SK-N-SH (cell line): ENCODE data around the gene ZNF576.

Source experiments
- CTCF ChIP-seq: fragments of 200-600 bp; sonication (generic); IDR thresholded peaks from 2 replicates; pipeline ENCODE4 v1.6.1; 2017; ENCODE audit warnings: antibody characterized with exemption, mild to moderate bottlenecking, moderate library complexity
- ELF1 ChIP-seq: IDR thresholded peaks from 2 replicates; pipeline ENCODE4 v1.4.0; 2012
- EP300 ChIP-seq, 2 experiments: IDR thresholded peaks; 2 replicates each; pipeline versions ENCODE4 v1.4.0 to v1.6.1; 2012; ENCODE audit warnings: borderline replicate concordance in 1 of 2, low read depth in 1 of 2, low read length in 1 of 2
- FOXJ3 ChIP-seq: sonication (generic); formaldehyde crosslinking; IDR thresholded peaks from 2 replicates; pipeline ENCODE4 v1.5.1; 2020; ENCODE audit warnings: mild to moderate bottlenecking, missing genetic modification reagents
- FOXM1 ChIP-seq: IDR thresholded peaks from 2 replicates; pipeline ENCODE4 v1.4.0; 2012; ENCODE audit warnings: low read depth, mild to moderate bottlenecking
- GABPA ChIP-seq: IDR thresholded peaks from 2 replicates; pipeline ENCODE4 v1.4.0; 2012; ENCODE audit warnings: low read depth, mild to moderate bottlenecking
- MEF2A ChIP-seq: IDR thresholded peaks from 2 replicates; pipeline ENCODE4 v1.4.0; 2012; ENCODE audit warnings: low read depth, borderline replicate concordance
- RAD21 ChIP-seq: IDR thresholded peaks from 2 replicates; pipeline ENCODE4 v1.6.1; 2012; ENCODE audit warnings: mild to moderate bottlenecking, low read length
- REST ChIP-seq: IDR thresholded peaks from 2 replicates; pipeline ENCODE4 v1.6.1; 2012; ENCODE audit warnings: mild to moderate bottlenecking, low read depth, low read length, moderate library complexity
- TEAD4 ChIP-seq: IDR thresholded peaks from 2 replicates; pipeline ENCODE4 v1.4.0; 2012; ENCODE audit warnings: mild to moderate bottlenecking, borderline replicate concordance; ENCODE audit not compliant: insufficient read depth
- YY1 ChIP-seq: IDR thresholded peaks from 2 replicates; pipeline ENCODE4 v1.4.0; 2012; ENCODE audit warnings: low read depth, mild to moderate bottlenecking

- no peak for TF ChIP-seq ELF1
- TF ChIP-seq CTCF = no peak
- TF ChIP-seq EP300 (IDR thresholded peaks at IDR 0.05; ENCODE audit: borderline replicate concordance in 1 of 2, low read depth in 1 of 2, low read length in 1 of 2) = no peak
- TF ChIP-seq GABPA = no peak
- TF ChIP-seq FOXM1 = no peak
- TF ChIP-seq MEF2A = no peak
- no peak for TF ChIP-seq REST
- TF ChIP-seq RAD21 = no peak
- TF ChIP-seq YY1 = no peak
- TF ChIP-seq TEAD4 = no peak
- no peak for TF ChIP-seq FOXJ3 (CRISPR knock-in tag)
These were observed 26.7 kb upstream of the ZNF576 start for GRCh38 chr19:43569657-43570056.
